IMR-90 (cell line): Measurements from ENCODE around the gene POU2F1. TPM values are rescaled to one million over a fixed set of nuclear protein-coding genes. Genes with fewer than 3 reads are reported as not detected.

Experiments used
- ATAC-seq: fragments of 200-7000 bp; cut with Tn5 transposase; 2 replicates; pipeline ENCODE4 v1.9.1; 2020; ENCODE audit warnings: low read depth, mild to moderate bottlenecking, moderate library complexity
- BruUV-seq: library from RNA; stranded (reverse); fragments of 400-500 nt; replicated peaks from 2 replicates; lab custom pipeline; 2021; lab: Mats Ljungman, UMichigan
- CTCF ChIA-PET: fragments of 300-600 bp; formaldehyde crosslinking; extraction: SDS; loops from one replicate; lab custom pipeline; 2021; ENCODE audit warnings: antibody characterized with exemption; lab: Yijun Ruan, JAX
- POLR2A ChIA-PET: fragments of 300-600 bp; sonication (Branson Sonifier 250); formaldehyde crosslinking; loops from one replicate; lab custom pipeline; 2022; ENCODE audit warnings: antibody characterized with exemption; ENCODE audit not compliant: unreplicated experiment; lab: Charles Lee
- DNase-seq: peaks from one replicate; pipeline ENCODE4 v3.0.0; 2013
- H2AFZ ChIP-seq: replicated peaks from 2 replicates; pipeline ENCODE3; 2013; ENCODE audit warnings: low read length, mild to moderate bottlenecking; ENCODE audit not compliant: poor library complexity
- H2AK5ac ChIP-seq: 2 replicates; pipeline ENCODE4 v1.6.1; 2013; ENCODE audit warnings: low read depth, low read length, inconsistent platforms
- H2AK9ac ChIP-seq: replicated peaks from 2 replicates; pipeline ENCODE3; 2013; ENCODE audit warnings: mild to moderate bottlenecking, low read depth, low read length, moderate library complexity; ENCODE audit not compliant: poor library complexity
- H2BK120ac ChIP-seq: 2 replicates; pipeline ENCODE4 v1.6.1; 2013; ENCODE audit warnings: low read depth, low read length, inconsistent platforms
- H2BK15ac ChIP-seq: 3 replicates; pipeline ENCODE4 v1.6.1; 2013; ENCODE audit warnings: low read depth, low read length, inconsistent platforms
- H2BK20ac ChIP-seq: 2 replicates; pipeline ENCODE4 v1.6.1; 2013; ENCODE audit warnings: low read depth, mild to moderate bottlenecking, inconsistent platforms, low read length, moderate library complexity
- H2BK5ac ChIP-seq: 2 replicates; pipeline ENCODE4 v1.6.1; 2013; ENCODE audit warnings: mild to moderate bottlenecking, low read depth, low read length, inconsistent platforms; ENCODE audit not compliant: poor library complexity, severe bottlenecking
- H3K14ac ChIP-seq: replicated peaks from 2 replicates; pipeline ENCODE4 v1.6.1; 2013; ENCODE audit warnings: low read depth, low read length, inconsistent platforms
- H3K18ac ChIP-seq: 2 replicates; pipeline ENCODE4 v1.6.1; 2013; ENCODE audit warnings: low read depth, low read length, control low read depth
- H3K23ac ChIP-seq: 2 replicates; pipeline ENCODE4 v1.6.1; 2013; ENCODE audit warnings: low read depth, low read length, inconsistent platforms
- H3K27ac ChIP-seq: 2 replicates; pipeline ENCODE4 v1.5.1; 2013; ENCODE audit warnings: mild to moderate bottlenecking, control low read depth, low read length; ENCODE audit not compliant: insufficient read depth
- H3K27me3 ChIP-seq: 2 replicates; pipeline ENCODE4 v1.6.1; 2013; ENCODE audit warnings: low read length; ENCODE audit not compliant: control insufficient read depth, insufficient read depth
- H3K36me3 ChIP-seq: 2 replicates; pipeline ENCODE4 v1.6.1; 2013; ENCODE audit warnings: low read length, mixed read lengths; ENCODE audit not compliant: control insufficient read depth, insufficient read depth
- H3K4ac ChIP-seq: 2 replicates; pipeline ENCODE4 v1.6.1; 2013; ENCODE audit warnings: low read depth, low read length, inconsistent platforms
- H3K4me1 ChIP-seq: 2 replicates; pipeline ENCODE4 v1.6.1; 2013; ENCODE audit warnings: low read length, mixed read lengths; ENCODE audit not compliant: control insufficient read depth, insufficient read depth
- H3K4me2 ChIP-seq: 2 replicates; pipeline ENCODE4 v1.6.1; 2013; ENCODE audit warnings: low read depth, mild to moderate bottlenecking, control low read depth, low read length, moderate library complexity
- H3K4me3 ChIP-seq: 2 replicates; pipeline ENCODE4 v1.5.1; 2013; ENCODE audit warnings: low read depth, mild to moderate bottlenecking, control low read depth, low read length, moderate library complexity; ENCODE audit not compliant: insufficient read depth
- H3K56ac ChIP-seq: 2 replicates; pipeline ENCODE4 v1.6.1; 2013; ENCODE audit warnings: low read length, inconsistent platforms; ENCODE audit not compliant: insufficient read depth; ENCODE audit errors: extremely low read depth
- H3K79me1 ChIP-seq, 2 experiments: 2 replicates each; pipeline ENCODE4 v1.6.1; 2013; ENCODE audit warnings: low read length in 2 of 2, inconsistent platforms in 1 of 2, low read depth in 1 of 2
- H3K9ac ChIP-seq: 2 replicates; pipeline ENCODE4 v1.6.1; 2013; ENCODE audit warnings: low read depth, low read length, control low read depth
- H3K9me1 ChIP-seq: 2 replicates; pipeline ENCODE4 v1.6.1; 2013; ENCODE audit warnings: low read length, inconsistent platforms; ENCODE audit not compliant: insufficient read depth
- H3K9me3 ChIP-seq: 2 replicates; pipeline ENCODE4 v1.6.1; 2013; ENCODE audit warnings: low read length; ENCODE audit not compliant: control insufficient read depth, insufficient read depth
- H4K20me1 ChIP-seq: 2 replicates; pipeline ENCODE4 v1.6.1; 2013; ENCODE audit warnings: low read length, inconsistent platforms; ENCODE audit not compliant: insufficient read depth
- H4K5ac ChIP-seq: 2 replicates; pipeline ENCODE4 v1.6.1; 2013; ENCODE audit warnings: mild to moderate bottlenecking, low read depth, low read length, control low read depth
- H4K8ac ChIP-seq, 2 experiments: 2 replicates each; pipeline ENCODE4 v1.6.1; 2013; ENCODE audit warnings: low read depth in 2 of 2, low read length in 2 of 2, control low read depth in 1 of 2, inconsistent platforms in 1 of 2
- H4K91ac ChIP-seq: 2 replicates; pipeline ENCODE4 v1.6.1; 2013; ENCODE audit warnings: low read depth, low read length, inconsistent platforms; ENCODE audit not compliant: insufficient read depth
- CEBPB ChIP-seq: IDR thresholded peaks from 2 replicates; pipeline ENCODE4 v1.6.1; 2012; ENCODE audit warnings: low read depth, low read length, improper control_type of control experiment
- CHD1 ChIP-seq: IDR thresholded peaks from 2 replicates; pipeline ENCODE4 v1.6.1; 2012; ENCODE audit warnings: low read depth, low read length, improper control_type of control experiment
- FOS ChIP-seq: fragments of 150-350 bp; IDR thresholded peaks from 2 replicates; pipeline ENCODE4 v1.6.1; 2016; ENCODE audit warnings: low read depth, low read length
- MAFK ChIP-seq: IDR thresholded peaks from 2 replicates; pipeline ENCODE4 v1.6.1; 2012; ENCODE audit warnings: low read depth, low read length, improper control_type of control experiment
- MXI1 ChIP-seq: IDR thresholded peaks from 2 replicates; pipeline ENCODE4 v1.6.1; 2012; ENCODE audit warnings: low read depth, mild to moderate bottlenecking, low read length, moderate library complexity, borderline replicate concordance
- NFE2L2 ChIP-seq: fragments of 150-350 bp; IDR thresholded peaks from 2 replicates; pipeline ENCODE4 v1.6.1; 2016; ENCODE audit warnings: low read depth, mild to moderate bottlenecking, low read length
- POLR2A ChIP-seq: IDR thresholded peaks from 2 replicates; pipeline ENCODE4 v1.6.1; 2012; ENCODE audit warnings: mild to moderate bottlenecking, low read depth, low read length
- RCOR1 ChIP-seq: IDR thresholded peaks from 2 replicates; pipeline ENCODE4 v1.6.1; 2012; ENCODE audit warnings: mild to moderate bottlenecking, low read length, improper control_type of control experiment; ENCODE audit not compliant: insufficient replicate concordance
- WGBS, 2 experiments: methylation state at CpG; one replicate each; pipeline versions ENCODE4 v1.1.5 to v1.1.7; 2013; ENCODE audit warnings: missing lambda C conversion rate in 2 of 2; ENCODE audit not compliant: insufficient read length in 1 of 2; ENCODE audit errors: extremely low coverage in 2 of 2; 5-methylcytosine and 5-hydroxymethylcytosine counted together
- dilution Hi-C: fragments of 300-500 bp; cut with HindIII; formaldehyde crosslinking; loops from one replicate; pipeline ENCODE4 v1.14.3; 2018; ENCODE audit warnings: low sequenced_read_pairs; ENCODE audit not compliant: unreplicated experiment
- in situ Hi-C: fragments of 300-500 bp; cut with MboI; formaldehyde crosslinking; loops from 3 replicates; pipeline ENCODE4 v1.14.3; 2019; ENCODE audit warnings: low sequenced_read_pairs, inconsistent platforms, mixed read lengths
- intact Hi-C: fragments of 100-400 bp; cut with micrococcal nuclease; formaldehyde crosslinking; loops from 2 replicates; pipeline ENCODE4 v1.10.0; 2022
- polyA plus RNA-seq, 3 experiments: library from polyadenylated mRNA; depleted of rRNA; stranded (reverse); fragments of >200 nt; gene quantifications; 2 replicates each; pipeline ENCODE4 v1.2.3, GENCODE V29; 2012; ENCODE audit warnings: low replicate concordance in 1 of 3
- total RNA-seq: library from RNA; depleted of rRNA; stranded (reverse); fragments of >200 nt; gene quantifications from 2 replicates; pipeline ENCODE4 v1.2.3, GENCODE V29; 2012
- TF ChIP-seq, protein P1 (sequence below): conservative IDR thresholded peaks from 2 replicates; pipeline ENCODE4 v1.5.1; 2012; ENCODE audit warnings: mild to moderate bottlenecking, low read depth, low read length, improper control_type of control experiment
- TF ChIP-seq, protein P2 (sequence below): fragments of 150-350 bp; IDR thresholded peaks from 2 replicates; pipeline ENCODE4 v1.6.1; 2017; ENCODE audit warnings: mild to moderate bottlenecking, antibody characterized with exemption, low read length, low read depth

POU2F1 gene
- total and polyA plus RNA-seq, 2 of the 4 experiments (the other 2 are of a cell fraction) = 1.2 to 3.4 TPM

DNA sequence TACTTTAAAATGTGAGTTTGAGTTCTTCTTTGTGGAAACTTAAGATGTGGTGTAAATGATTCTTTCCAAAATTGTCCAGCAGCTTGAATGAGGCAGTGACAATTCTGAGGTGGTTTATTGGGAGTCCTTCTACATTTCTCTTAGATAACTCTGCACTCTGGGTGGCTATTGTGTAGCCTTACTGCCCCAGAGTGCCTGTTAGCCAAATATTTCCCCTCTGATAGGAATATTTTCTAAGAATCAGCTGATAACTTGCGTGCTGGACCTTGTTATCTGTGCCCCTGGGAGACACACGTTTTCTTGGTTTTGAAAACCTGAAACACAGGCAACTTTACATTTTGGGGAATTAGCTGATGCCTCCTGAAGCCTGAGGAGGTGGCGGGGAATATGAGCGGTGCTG lies 206.0 kb downstream of the POU2F1 start:
- intact Hi-C loops = no loop called here
- Histone ChIP-seq H3K27me3 (no peaks in the 10 kb centered on the region), H3K9me1 (no peaks in the 10 kb centered on the region), H3K36me3 (no peaks in the 10 kb centered on the region; the same call in 1 of the 2 replicates), H3K23ac (no peak overlapping the region), H2BK20ac (no peak overlapping the region), H4K8ac (no peak overlapping the region), H2AFZ (no peak overlapping the region), H3K4me1 (no peaks in the 10 kb centered on the region; the same call in 1 of the 2 replicates), H4K91ac (no peak overlapping the region), H3K79me1 (no peaks in the 10 kb centered on the region), H3K4me3 (no peak overlapping the region), H2BK120ac (no peak overlapping the region), H2BK5ac (no peak overlapping the region), H3K4ac (no peak overlapping the region), H4K5ac (no peak overlapping the region), H2AK9ac (no peak overlapping the region), H2BK15ac (no peak overlapping the region), H3K56ac (no peak overlapping the region), H2AK5ac (no peak overlapping the region), H3K9ac (no peak overlapping the region), H4K20me1 (no peaks in the 10 kb centered on the region), H3K27ac (no peak overlapping the region), H3K14ac (no peak overlapping the region), H3K9me3 (no peaks in the 10 kb centered on the region), H3K4me2 (no peak overlapping the region), H3K18ac (no peak overlapping the region)
- BruUV-seq = no TSS peak
- POLR2A ChIA-PET = no interaction called here
- ATAC-seq = no peak
- TF ChIP-seq NFE2L2 = no peak
- TF ChIP-seq, protein P1, sequence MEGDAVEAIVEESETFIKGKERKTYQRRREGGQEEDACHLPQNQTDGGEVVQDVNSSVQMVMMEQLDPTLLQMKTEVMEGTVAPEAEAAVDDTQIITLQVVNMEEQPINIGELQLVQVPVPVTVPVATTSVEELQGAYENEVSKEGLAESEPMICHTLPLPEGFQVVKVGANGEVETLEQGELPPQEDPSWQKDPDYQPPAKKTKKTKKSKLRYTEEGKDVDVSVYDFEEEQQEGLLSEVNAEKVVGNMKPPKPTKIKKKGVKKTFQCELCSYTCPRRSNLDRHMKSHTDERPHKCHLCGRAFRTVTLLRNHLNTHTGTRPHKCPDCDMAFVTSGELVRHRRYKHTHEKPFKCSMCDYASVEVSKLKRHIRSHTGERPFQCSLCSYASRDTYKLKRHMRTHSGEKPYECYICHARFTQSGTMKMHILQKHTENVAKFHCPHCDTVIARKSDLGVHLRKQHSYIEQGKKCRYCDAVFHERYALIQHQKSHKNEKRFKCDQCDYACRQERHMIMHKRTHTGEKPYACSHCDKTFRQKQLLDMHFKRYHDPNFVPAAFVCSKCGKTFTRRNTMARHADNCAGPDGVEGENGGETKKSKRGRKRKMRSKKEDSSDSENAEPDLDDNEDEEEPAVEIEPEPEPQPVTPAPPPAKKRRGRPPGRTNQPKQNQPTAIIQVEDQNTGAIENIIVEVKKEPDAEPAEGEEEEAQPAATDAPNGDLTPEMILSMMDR = no peak
- TF ChIP-seq, protein P2, sequence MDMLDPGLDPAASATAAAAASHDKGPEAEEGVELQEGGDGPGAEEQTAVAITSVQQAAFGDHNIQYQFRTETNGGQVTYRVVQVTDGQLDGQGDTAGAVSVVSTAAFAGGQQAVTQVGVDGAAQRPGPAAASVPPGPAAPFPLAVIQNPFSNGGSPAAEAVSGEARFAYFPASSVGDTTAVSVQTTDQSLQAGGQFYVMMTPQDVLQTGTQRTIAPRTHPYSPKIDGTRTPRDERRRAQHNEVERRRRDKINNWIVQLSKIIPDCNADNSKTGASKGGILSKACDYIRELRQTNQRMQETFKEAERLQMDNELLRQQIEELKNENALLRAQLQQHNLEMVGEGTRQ = no peak
- TF ChIP-seq MXI1 = no peak
- no peak for TF ChIP-seq CEBPB
- TF ChIP-seq POLR2A = no peak
- no peak for TF ChIP-seq CHD1
- no peak for TF ChIP-seq MAFK
- no peak for TF ChIP-seq RCOR1
- TF ChIP-seq FOS = no peak
- no peak for DNase-seq
- WGBS, 2 experiments = no CpG with 5 or more reads among the region's 4 CpGs
- in situ Hi-C loops = loop anchor here (10.0 kb wide), 1 partner anchor 58 kb away; no protein-coding TSS in a partner anchor
- dilution Hi-C loops = loop anchor here (25.0 kb wide), 1 partner anchor 164 kb away; no protein-coding TSS in a partner anchor
- CTCF ChIA-PET = no interaction called here
